Cardiac muscle cell (in vitro differentiated cells and primary cell): Measurements from ENCODE around the gene HMCN1. TPM values are rescaled to one million over a fixed set of nuclear protein-coding genes. Genes with fewer than 3 reads are reported as not detected.

Source experiments
- DNase-seq, 2 donors: peaks; one replicate each; pipeline versions ENCODE4 v3.0.0 to v3.0.0-alpha.2; 2010 to 2017; ENCODE audit warnings: low read depth in 1 of 2, low spot score in 1 of 2
- H3K27ac ChIP-seq: fragments of 200-600 bp; sonication (generic); 2 replicates; pipeline ENCODE4 v1.5.1; 2016
- H3K27me3 ChIP-seq: fragments of 200-600 bp; sonication (generic); 2 replicates; pipeline ENCODE4 v1.6.0; 2016; ENCODE audit warnings: control low read depth
- H3K36me3 ChIP-seq: fragments of 200-600 bp; sonication (generic); 2 replicates; pipeline ENCODE4 v1.5.1; 2016; ENCODE audit warnings: control low read depth
- H3K4me1 ChIP-seq: fragments of 200-600 bp; sonication (generic); 2 replicates; pipeline ENCODE4 v1.8.1; 2017; ENCODE audit warnings: low read depth, mild to moderate bottlenecking, mixed run types
- H3K4me3 ChIP-seq: fragments of 200-600 bp; sonication (generic); 2 replicates; pipeline ENCODE4 v1.5.1; 2016; ENCODE audit warnings: mild to moderate bottlenecking
- H3K9me3 ChIP-seq: fragments of 200-600 bp; sonication (generic); 2 replicates; pipeline ENCODE4 v1.5.1; 2017; ENCODE audit warnings: low read depth, mild to moderate bottlenecking, control low read depth
- polyA plus RNA-seq: library from polyadenylated mRNA; unstranded; fragments of >200 nt; fragmentation: Nextera tagmentation; extraction: Ambion mirVana; gene quantifications from 2 replicates; pipeline ENCODE4 v1.2.1, GENCODE V29; 2016
- total RNA-seq: library from RNA; depleted of rRNA; stranded (reverse); fragments of >200 nt; gene quantifications from 2 replicates; pipeline ENCODE4 v1.2.3, GENCODE V29; 2016
- TF ChIP-seq, protein P1 (sequence below): IDR thresholded peaks from 2 replicates; pipeline ENCODE4 v1.5.1; 2012; ENCODE audit warnings: low read depth, mild to moderate bottlenecking, low read length

Gene HMCN1
- total and polyA plus RNA-seq, 2 experiments from 2014 or later: 4.9 to 28.5 TPM

DNA sequence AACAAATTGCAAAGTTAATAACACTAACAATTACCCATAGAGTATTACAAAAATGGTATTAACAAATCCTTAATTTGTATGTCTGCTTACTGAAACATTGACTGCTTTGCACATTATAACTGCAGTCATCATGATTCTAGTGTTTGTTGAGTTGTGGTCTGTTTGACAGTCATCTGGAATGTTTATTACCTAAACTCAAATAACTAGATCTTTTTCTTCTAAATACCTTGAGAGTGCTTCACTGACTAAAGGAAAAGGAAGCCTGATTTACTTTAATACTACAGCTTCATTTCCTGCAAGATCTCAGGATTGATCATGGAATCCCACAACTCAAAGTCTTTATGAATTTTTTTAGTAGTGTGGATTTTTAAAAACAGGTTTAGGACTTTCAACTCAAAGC, 70.0 kb downstream of the HMCN1 start:
- Histone ChIP-seq H3K36me3 (no peaks in the 10 kb centered on the region), H3K4me1 (peaks cover 7% of the 10 kb centered on the region), H3K9me3 (no peaks in the 10 kb centered on the region), H3K27me3 (no peaks in the 10 kb centered on the region), H3K27ac (no peak overlapping the region), H3K4me3 (no peak overlapping the region)
- DNase-seq: no peak
- TF ChIP-seq, protein P1, sequence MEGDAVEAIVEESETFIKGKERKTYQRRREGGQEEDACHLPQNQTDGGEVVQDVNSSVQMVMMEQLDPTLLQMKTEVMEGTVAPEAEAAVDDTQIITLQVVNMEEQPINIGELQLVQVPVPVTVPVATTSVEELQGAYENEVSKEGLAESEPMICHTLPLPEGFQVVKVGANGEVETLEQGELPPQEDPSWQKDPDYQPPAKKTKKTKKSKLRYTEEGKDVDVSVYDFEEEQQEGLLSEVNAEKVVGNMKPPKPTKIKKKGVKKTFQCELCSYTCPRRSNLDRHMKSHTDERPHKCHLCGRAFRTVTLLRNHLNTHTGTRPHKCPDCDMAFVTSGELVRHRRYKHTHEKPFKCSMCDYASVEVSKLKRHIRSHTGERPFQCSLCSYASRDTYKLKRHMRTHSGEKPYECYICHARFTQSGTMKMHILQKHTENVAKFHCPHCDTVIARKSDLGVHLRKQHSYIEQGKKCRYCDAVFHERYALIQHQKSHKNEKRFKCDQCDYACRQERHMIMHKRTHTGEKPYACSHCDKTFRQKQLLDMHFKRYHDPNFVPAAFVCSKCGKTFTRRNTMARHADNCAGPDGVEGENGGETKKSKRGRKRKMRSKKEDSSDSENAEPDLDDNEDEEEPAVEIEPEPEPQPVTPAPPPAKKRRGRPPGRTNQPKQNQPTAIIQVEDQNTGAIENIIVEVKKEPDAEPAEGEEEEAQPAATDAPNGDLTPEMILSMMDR: no peak

DNA sequence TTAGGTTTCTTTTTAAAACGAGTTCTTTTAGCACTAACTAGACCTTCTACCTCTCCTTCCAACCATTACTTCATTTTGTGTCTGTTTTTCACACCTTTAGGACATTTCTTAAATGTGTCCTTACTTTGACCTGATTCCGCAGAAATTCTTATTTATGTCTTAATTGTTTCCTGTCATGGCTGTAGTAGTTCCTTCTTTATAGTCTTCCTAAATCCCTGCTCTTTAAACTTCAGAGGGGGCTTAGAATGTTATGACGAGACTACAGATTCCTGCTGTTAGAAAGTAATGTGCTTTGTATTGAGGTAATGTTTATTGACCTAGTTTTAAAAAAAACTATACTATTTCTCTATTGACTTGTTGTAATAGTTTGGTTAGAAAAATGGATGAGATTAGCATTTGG, 70.4 kb downstream of the HMCN1 start:
- no peaks in the 10 kb centered on the region for H3K36me3 ChIP-seq
- TF ChIP-seq, protein P1: no peak
- H3K27me3 ChIP-seq: no peaks in the 10 kb centered on the region
- H3K9me3 ChIP-seq: no peaks in the 10 kb centered on the region
- H3K4me1 ChIP-seq: peaks cover 7% of the 10 kb centered on the region
- DNase-seq: no peak
- H3K4me3 ChIP-seq: no peak overlapping the region
- H3K27ac ChIP-seq: no peak overlapping the region

DNA sequence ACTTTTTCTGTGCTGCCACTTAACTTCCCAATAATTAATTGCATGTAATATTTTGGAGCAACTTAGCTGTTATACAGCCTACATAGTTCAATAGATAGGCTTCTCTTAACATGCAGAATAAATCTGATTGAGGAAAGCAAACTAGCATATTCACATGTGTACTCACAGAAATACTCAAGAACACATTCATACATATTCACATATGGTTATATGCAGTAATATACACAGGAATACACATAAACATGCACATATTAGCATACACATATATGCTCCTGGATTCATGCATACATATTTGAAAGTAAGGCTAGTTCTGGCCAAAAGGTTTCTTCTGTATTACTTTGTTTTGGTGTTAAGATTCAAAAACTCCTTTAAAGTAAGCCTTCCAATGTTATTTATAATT, 73.1 kb downstream of the HMCN1 start:
- Histone ChIP-seq H3K36me3 (no peaks in the 10 kb centered on the region), H3K4me3 (no peak overlapping the region), H3K9me3 (no peaks in the 10 kb centered on the region), H3K27ac (no peak overlapping the region), H3K4me1 (peaks cover 7% of the 10 kb centered on the region), H3K27me3 (no peaks in the 10 kb centered on the region)
- no peak for DNase-seq
- TF ChIP-seq, protein P1: no peak

DNA sequence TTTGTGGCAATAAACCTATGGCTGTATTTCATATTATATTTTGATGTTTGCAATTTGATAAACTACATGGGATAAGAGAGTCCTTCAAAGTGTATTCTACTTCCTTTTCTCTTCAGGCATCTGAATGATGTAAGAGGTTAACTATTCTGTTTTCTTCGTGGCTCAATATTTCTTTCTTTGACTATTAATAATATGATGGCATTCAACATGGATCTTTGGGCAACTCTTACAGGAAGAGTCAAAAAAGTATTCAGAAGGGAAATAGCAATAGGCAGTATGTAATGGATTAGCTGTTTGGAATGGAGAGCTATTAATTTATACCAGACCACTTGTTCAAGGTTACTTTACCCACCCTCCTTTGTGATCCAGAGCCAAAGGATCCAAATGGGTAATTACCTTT, 74.4 kb downstream of the HMCN1 start:
- Histone ChIP-seq H3K4me3 (no peak overlapping the region), H3K4me1 (peaks cover 5% of the 10 kb centered on the region), H3K27me3 (no peaks in the 10 kb centered on the region), H3K27ac (no peak overlapping the region), H3K36me3 (no peaks in the 10 kb centered on the region), H3K9me3 (no peaks in the 10 kb centered on the region)
- DNase-seq: no peak
- TF ChIP-seq, protein P1: no peak

DNA sequence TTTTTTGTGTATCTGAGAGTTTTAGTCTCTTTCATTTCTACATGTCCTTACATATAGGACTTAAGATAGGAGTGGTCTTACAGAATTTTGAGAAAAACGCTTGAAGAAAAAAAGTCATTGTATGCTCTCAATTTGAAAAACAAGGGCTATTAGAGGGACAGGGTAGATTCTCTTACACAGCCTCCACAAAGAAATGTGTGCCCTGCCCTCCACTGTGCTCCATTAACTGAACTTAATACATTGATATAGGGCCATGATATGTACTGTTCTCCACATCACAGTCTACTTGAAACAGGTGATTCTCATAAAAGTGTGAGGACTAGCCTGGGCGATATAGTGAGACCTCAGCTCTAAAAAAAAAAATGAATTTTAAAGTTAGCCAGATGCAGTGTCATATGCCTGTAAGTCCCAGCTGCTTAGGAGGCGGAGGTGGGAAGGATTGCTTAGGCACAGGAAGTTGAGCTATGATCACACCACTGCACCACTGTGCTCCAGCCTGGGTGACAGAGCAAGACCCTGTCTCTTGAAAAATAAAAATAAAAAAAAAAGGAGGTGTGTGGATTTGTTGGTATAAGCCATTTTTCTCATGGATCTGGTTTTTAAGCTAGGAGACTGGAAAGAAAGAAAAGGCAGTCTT, 77.0 kb downstream of the HMCN1 start:
- H3K4me3 ChIP-seq: no peak overlapping the region
- no peaks in the 10 kb centered on the region for H3K9me3 ChIP-seq
- no peaks in the 10 kb centered on the region for H3K27me3 ChIP-seq
- H3K4me1 ChIP-seq: no peaks in the 10 kb centered on the region
- no peak overlapping the region for H3K27ac ChIP-seq
- TF ChIP-seq, protein P1: no peak
- DNase-seq: no peak
- H3K36me3 ChIP-seq: no peaks in the 10 kb centered on the region

DNA sequence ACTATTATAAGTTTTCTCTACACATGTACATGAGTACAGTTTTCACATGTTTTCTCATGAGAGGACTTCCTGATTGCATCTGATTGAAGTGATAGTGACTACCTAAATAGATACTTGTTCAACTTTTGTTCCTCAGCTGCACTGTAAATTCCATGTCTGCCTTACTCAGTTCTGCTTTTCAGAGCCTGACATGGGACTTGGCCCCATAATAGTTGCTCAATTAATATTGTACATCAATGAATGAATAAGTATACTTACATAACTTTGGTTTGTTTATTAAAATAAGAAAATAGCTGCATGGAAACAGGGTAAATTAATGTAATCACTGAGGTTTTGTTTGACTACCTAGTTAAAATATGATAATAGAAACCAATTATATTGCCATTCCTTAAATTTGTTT, 78.7 kb downstream of the HMCN1 start:
- H3K36me3 ChIP-seq: no peaks in the 10 kb centered on the region
- H3K9me3 ChIP-seq: no peaks in the 10 kb centered on the region
- no peak overlapping the region for H3K4me3 ChIP-seq
- TF ChIP-seq, protein P1: no peak
- H3K27me3 ChIP-seq: no peaks in the 10 kb centered on the region
- no peak overlapping the region for H3K27ac ChIP-seq
- no peaks in the 10 kb centered on the region for H3K4me1 ChIP-seq
- no peak for DNase-seq
